Stomach (tissue), 4 donors: ENCODE results near the gene CD164L2.

Experiments
- POLR2A ChIP-seq, 4 donors: fragments of 450-650 bp; IDR thresholded peaks; one replicate each; pipeline ENCODE4 v1.6.1; 2016; ENCODE audit warnings: antibody characterized with exemption in 4 of 4, control low read depth in 2 of 4, mild to moderate bottlenecking in 1 of 4, moderate library complexity in 1 of 4
- TF ChIP-seq, protein P1 (sequence below), 7 experiments: fragments of 450-650 bp in 4 of 7; fragments of 200-600 bp in 3 of 7; sonication (generic) in 3 of 7; IDR thresholded peaks; one replicate each; pipeline ENCODE4 v1.5.1; 2016 to 2019; ENCODE audit warnings: antibody characterized with exemption in 7 of 7, control low read depth in 2 of 7, mild to moderate bottlenecking in 1 of 7

DNA sequence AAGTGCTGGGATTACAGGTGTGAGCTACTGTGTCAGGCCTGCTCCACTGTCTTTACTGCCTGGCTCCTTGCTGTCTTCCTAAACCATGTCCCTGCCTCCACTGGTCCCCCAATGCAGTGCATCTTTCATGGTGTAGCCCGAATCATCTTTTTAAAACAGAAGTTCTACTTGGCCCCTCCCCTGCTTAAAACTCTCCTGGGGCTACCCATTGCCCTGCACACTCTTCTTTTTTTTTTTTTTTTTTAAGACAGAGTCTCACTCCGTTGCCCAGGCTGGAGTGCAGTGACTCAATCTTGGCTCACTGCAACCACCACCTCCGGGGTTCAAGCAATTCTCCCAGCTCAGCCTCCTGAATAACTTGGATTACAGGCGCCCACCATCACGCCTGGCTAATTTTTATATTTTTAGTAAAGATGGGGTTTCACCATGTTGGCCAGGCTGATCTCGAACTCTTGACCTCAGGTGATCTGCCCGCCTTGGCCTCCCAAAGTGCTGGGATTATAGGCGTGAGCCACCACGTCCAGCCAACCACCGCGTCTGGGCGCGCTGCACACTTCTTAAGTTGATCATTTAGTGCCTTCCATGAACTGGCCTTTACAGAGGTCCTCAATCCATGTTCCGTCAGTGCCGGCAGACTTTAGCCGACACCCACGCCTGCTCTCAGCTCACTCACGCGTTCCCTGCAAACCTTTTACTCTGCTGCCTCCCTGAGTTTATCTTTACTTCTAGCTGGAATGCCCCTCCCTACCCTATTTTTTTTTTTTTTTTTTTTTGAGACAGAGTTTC lies 10.9 kb downstream of the CD164L2 start:
- TF ChIP-seq POLR2A (IDR thresholded peaks at IDR 0.05): no peak
- TF ChIP-seq, protein P1, sequence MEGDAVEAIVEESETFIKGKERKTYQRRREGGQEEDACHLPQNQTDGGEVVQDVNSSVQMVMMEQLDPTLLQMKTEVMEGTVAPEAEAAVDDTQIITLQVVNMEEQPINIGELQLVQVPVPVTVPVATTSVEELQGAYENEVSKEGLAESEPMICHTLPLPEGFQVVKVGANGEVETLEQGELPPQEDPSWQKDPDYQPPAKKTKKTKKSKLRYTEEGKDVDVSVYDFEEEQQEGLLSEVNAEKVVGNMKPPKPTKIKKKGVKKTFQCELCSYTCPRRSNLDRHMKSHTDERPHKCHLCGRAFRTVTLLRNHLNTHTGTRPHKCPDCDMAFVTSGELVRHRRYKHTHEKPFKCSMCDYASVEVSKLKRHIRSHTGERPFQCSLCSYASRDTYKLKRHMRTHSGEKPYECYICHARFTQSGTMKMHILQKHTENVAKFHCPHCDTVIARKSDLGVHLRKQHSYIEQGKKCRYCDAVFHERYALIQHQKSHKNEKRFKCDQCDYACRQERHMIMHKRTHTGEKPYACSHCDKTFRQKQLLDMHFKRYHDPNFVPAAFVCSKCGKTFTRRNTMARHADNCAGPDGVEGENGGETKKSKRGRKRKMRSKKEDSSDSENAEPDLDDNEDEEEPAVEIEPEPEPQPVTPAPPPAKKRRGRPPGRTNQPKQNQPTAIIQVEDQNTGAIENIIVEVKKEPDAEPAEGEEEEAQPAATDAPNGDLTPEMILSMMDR (IDR thresholded peaks at IDR 0.05): no peak
